Right lobe of liver (tissue), 4 donors: Measurements from ENCODE around the gene TMCC2.

Experiments used
- CTCF ChIP-seq, 4 donors: fragments of 200-600 bp in 3 of 4; fragments of 450-650 bp in 1 of 4; IDR thresholded peaks; one replicate each; pipeline versions ENCODE4 v1.5.1 to v1.8.0; 2016 to 2022; ENCODE audit warnings: antibody characterized with exemption in 4 of 4, mild to moderate bottlenecking in 2 of 4
- POLR2A ChIP-seq: fragments of 450-650 bp; IDR thresholded peaks from one replicate; pipeline ENCODE4 v1.6.1; 2017; ENCODE audit warnings: antibody characterized with exemption, mild to moderate bottlenecking
- donor health status: DM: no; HTN: no; CAD: no.
- donor health status: DM: no; HTN: no; CAD: no.
- donor health status: DM: no; HTN: yes; CAD: no.

DNA sequence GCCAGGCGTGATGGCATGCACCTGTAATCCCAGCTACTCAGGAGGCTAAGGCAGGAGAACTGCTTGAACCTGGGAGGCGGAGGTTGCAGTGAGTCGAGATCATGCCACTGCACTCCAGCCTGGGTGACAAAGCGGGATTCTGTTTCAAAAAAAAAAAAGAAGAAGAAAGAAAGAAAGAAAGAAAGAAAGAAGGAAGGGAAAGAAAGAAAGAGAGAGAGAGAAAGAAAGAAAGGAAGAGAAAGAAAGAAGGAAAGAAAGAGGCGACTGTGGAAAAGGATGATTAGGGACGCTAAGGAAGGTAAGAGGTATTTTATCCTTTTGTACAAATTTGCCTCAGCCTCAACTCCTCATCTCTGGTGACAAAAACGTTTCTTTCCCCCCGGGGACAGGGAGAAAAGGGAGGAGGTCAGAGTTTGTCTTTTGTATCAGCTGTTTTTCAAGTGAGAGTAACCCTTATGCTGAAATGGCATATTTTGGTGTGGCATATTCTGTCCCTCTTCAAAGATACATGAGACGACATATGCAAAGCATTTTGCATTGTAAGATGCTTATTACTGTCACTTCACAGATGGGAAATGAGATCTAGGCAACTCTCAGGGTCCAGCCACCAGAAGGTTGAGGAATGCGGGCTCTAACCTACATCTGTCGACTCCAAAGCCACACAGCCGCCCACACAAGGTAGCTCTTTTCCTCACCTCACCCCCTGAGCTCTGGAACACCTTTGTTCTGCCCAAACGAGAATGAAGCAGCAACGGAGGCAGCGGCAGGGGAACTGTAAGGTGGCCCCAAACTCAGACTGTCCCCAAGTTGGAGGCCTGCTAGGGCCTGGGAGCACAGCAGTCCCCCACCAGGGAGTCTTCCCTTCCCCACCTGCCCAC lies 55.8 kb downstream of the TMCC2 start:
- no peak for TF ChIP-seq CTCF (IDR thresholded peaks at IDR 0.05)
- no peak for TF ChIP-seq POLR2A
